Karpas-422 (cell line): ENCODE results near the gene LBHD2. TPM values are rescaled to one million over a fixed set of nuclear protein-coding genes. Genes with fewer than 3 reads are reported as not detected.
"Not testable (repeated sequence)": the region's sequence is repeated elsewhere in the genome, so short reads cannot be mapped to it uniquely, and the experiment has no call there.

Experiments
- DNase-seq: peaks from one replicate; pipeline ENCODE4 v3.0.0-alpha.2; 2015
- H2AFZ ChIP-seq: fragments of 200-600 bp; sonication (generic); 2 replicates; pipeline ENCODE4 v1.6.1; 2014; ENCODE audit warnings: antibody characterized with exemption, low read length, mixed read lengths
- H3K27ac ChIP-seq: fragments of 200-600 bp; sonication (generic); 2 replicates; pipeline ENCODE4 v1.5.1; 2014; ENCODE audit warnings: mild to moderate bottlenecking, low read length, moderate library complexity
- H3K27me3 ChIP-seq: fragments of 200-600 bp; sonication (generic); 2 replicates; pipeline ENCODE4 v1.6.1; 2014; ENCODE audit warnings: low read length, mixed read lengths
- H3K36me3 ChIP-seq: fragments of 200-600 bp; sonication (generic); 2 replicates; pipeline ENCODE4 v1.6.1; 2014; ENCODE audit warnings: low read length, mixed read lengths; ENCODE audit not compliant: insufficient read depth
- H3K4me1 ChIP-seq: fragments of 200-600 bp; sonication (generic); 2 replicates; pipeline ENCODE4 v1.6.1; 2014; ENCODE audit warnings: mild to moderate bottlenecking, low read length, mixed read lengths
- H3K4me2 ChIP-seq: fragments of 200-600 bp; sonication (generic); 2 replicates; pipeline ENCODE4 v1.6.1; 2014; ENCODE audit warnings: low read length, low read depth, mild to moderate bottlenecking; ENCODE audit not compliant: poor library complexity, severe bottlenecking
- H3K4me3 ChIP-seq: fragments of 200-600 bp; sonication (generic); 2 replicates; pipeline ENCODE4 v1.5.1; 2014; ENCODE audit warnings: mild to moderate bottlenecking, antibody characterized with exemption, low read length, mixed read lengths
- H3K79me2 ChIP-seq: fragments of 200-600 bp; sonication (generic); 2 replicates; pipeline ENCODE4 v1.6.1; 2014; ENCODE audit warnings: mild to moderate bottlenecking, low read length, mixed read lengths
- H3K9ac ChIP-seq: fragments of 200-600 bp; sonication (generic); 2 replicates; pipeline ENCODE4 v1.6.0; 2014; ENCODE audit warnings: low read length
- H3K9me2 ChIP-seq: fragments of 200-600 bp; sonication (generic), shearing (Covaris generic); replicated peaks from 2 replicates; pipeline ENCODE4 v1.6.0; 2014; ENCODE audit warnings: mild to moderate bottlenecking, low read length, moderate library complexity; ENCODE audit not compliant: insufficient read depth
- H3K9me3 ChIP-seq: fragments of 300-700, 200-600 bp; sonication (generic); 2 replicates; pipeline ENCODE4 v1.6.1; 2014; ENCODE audit warnings: low read length, mixed read lengths
- H4K20me1 ChIP-seq: fragments of 200-600 bp; sonication (generic); 2 replicates; pipeline ENCODE4 v1.6.1; 2014; ENCODE audit warnings: mild to moderate bottlenecking, antibody characterized with exemption, low read length, low read depth; ENCODE audit not compliant: insufficient read depth
- total RNA-seq: library from RNA; depleted of rRNA; stranded (reverse); fragments of >200 nt; shearing (Covaris generic); gene quantifications from 2 replicates; pipeline ENCODE4 v1.2.3, GENCODE V29; 2014; ENCODE audit warnings: low replicate concordance; rRNA removed

The LBHD2 gene
- total RNA-seq = not detected in 2 replicates

DNA sequence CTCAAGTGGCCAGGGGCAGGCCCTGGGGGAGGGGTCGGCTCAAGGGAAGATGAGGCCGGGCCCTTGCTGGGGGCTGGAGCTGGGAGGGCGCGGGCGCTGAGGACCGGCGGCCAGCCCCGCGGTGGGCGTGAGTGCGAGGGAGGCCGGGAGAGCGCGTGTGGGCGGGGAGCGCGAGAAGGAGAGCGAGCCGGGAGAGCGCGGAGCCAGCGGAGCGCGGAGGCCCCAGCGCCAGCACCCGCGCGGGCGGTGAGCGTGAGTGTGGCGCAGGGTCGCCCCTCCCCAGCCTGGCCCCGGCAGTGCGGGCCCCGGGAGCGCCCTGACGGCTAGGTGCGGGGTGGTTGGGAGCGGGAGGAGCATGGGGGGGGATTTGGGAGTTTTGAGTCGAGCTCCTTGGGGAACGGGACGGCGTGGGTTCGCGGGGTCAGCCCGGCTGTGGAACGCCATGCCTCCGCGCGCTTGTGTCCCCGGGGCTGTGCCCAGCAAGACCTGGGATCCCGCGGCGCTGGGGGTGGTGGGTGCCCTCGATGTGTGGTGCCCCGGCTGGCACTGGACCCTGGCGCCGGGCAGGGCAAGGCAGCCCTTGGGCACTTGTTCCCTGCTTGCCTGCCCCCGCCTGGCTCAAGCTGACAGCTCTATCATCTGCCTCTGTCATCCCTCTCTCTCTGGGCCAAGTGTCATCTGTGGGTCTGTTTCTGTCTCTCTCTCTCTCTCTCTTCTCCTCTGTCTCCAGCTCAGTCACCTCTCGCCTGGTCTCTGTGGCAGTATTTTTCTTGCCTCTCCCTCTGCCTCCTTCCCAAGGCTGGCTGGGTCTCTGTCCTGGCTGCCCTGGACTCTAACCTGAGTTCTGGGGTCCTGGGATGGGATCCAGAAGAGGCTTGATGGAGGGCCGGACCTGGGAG lies at the start of gene LBHD2:
Gene LBHD2, plus strand, starts transcription at position 190 of the 899 bp plus-strand sequence. CDS start 1,803 bp downstream, outside the sequence.
- no peaks in the 10 kb centered on the region for H3K9me2 ChIP-seq
- H3K4me3 ChIP-seq = no peak within 1 kb of the TSS
- no peak within 1 kb of the TSS for H3K4me2 ChIP-seq
- no peaks in the 10 kb centered on the region for H3K36me3 ChIP-seq
- H3K27ac ChIP-seq = no peak within 1 kb of the TSS
- no peak for DNase-seq
- no peak within 1 kb of the TSS for H3K9ac ChIP-seq
- no peaks in the 10 kb centered on the region for H3K79me2 ChIP-seq
- no peaks in the 10 kb centered on the region for H3K9me3 ChIP-seq
- no peaks in the 10 kb centered on the region for H4K20me1 ChIP-seq
- peaks cover 5% of the 10 kb centered on the region for H3K4me1 ChIP-seq
- no peaks in the 10 kb centered on the region for H3K27me3 ChIP-seq
- no peak within 1 kb of the TSS for H2AFZ ChIP-seq

DNA sequence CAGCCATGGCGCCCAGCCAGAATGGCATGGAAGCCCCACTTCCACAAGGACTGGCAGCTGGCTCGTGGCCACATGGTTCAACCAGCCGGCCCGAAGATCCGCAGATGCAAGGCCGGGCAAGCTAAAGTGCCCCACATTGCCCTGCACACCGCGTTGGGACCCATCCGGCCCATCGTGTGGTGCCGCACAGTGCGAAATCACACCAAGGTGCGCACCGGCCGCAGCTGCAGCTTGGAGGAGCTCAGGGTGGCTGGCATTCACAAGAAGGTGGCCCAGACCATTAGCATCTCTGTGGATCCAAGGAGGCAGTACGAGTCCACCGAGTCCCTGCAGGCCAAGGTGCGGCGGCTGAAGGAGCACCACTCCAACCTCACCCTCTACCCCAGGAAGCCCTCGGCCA lies 42.5 kb upstream of the LBHD2 start:
- Histone ChIP-seq H3K4me2 (no peak overlapping the region), H3K4me1 (peaks cover 10% of the 10 kb centered on the region), H3K9me2 (no peaks in the 10 kb centered on the region), H3K4me3 (no peak overlapping the region), H4K20me1 (no peaks in the 10 kb centered on the region), H3K27ac (no peak overlapping the region), H3K27me3 (no peaks in the 10 kb centered on the region), H2AFZ (no peak overlapping the region), H3K36me3 (no peaks in the 10 kb centered on the region), H3K79me2 (no peaks in the 10 kb centered on the region), H3K9ac (no peak overlapping the region), H3K9me3 (no peaks in the 10 kb centered on the region)
- no peak for DNase-seq

DNA sequence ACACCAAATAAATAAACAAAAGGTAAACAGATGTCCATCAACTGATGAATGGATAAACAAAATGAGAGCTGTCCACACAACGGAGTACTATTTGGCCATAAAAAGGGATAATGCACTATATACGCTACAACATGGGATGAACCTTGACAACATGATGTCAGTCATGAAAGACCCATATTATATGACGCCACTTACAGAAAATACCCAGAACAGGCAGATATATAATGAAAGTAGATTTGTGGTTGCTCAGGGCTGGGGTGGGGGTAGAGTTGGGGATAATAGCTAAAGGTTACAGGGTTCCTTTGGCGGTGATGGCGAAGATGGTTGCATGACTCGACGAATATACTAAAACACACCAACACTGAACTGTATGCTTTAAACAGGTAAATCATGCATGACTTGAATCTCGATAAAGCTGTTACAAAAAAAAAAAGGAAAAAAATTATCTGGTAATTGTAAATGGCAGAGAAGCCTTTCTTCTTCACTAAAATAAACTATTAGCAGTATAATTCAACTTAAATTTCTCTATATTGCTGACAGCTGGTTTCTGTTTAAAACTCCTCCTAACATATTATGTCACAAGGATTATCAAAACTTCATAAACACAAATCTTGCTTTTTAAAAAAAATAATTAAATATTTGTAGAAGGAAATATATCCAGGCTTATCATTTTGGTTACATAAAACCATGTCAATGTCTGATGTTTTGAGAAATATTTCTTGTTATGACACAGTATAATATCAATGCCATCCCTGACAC lies 40.6 kb upstream of the LBHD2 start:
- Histone ChIP-seq H3K9me3 (no peaks in the 10 kb centered on the region), H3K9ac (no peak overlapping the region), H3K4me1 (peaks cover 10% of the 10 kb centered on the region), H4K20me1 (no peaks in the 10 kb centered on the region), H3K79me2 (no peaks in the 10 kb centered on the region), H2AFZ (no peak overlapping the region), H3K4me2 (no peak overlapping the region), H3K27me3 (no peaks in the 10 kb centered on the region), H3K27ac (no peak overlapping the region), H3K4me3 (no peak overlapping the region), H3K36me3 (no peaks in the 10 kb centered on the region), H3K9me2 (no peaks in the 10 kb centered on the region)
- no peak for DNase-seq

DNA sequence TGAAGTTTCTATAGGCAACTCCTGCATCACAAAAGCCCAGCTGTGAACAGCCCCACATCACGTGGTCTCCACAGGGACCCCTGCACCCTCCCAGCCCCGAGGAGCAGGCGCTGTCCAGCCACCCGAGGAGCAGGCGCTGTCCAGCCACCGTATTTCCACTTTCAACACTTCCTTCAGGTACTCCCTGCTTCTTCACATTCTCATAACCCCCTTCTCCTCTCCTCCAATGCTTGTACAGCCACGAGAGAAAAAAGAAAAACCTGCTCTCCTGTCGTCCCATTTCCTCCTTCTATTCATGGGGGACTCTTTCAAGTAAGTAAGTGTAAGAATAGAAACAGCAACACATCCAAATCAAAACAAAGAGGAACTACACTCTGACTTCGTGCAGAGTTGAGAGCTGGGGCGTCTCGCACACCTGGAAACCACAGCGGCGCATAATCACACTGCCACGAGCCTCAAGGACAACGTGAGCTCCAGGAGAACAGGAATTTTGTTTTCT lies 38.6 kb upstream of the LBHD2 start:
- peak; percentile 62 for DNase-seq
- no peaks in the 10 kb centered on the region for H3K27me3 ChIP-seq
- H3K4me2 ChIP-seq = peak overlapping the region; percentile 58
- H3K9ac ChIP-seq = no peak overlapping the region
- H3K4me1 ChIP-seq = peaks cover 10% of the 10 kb centered on the region
- H3K27ac ChIP-seq = no peak overlapping the region
- no peaks in the 10 kb centered on the region for H4K20me1 ChIP-seq
- H3K36me3 ChIP-seq = no peaks in the 10 kb centered on the region
- H3K4me3 ChIP-seq = peak overlapping the region; percentile 21; the same call in 1 of the 2 replicates
- H3K9me2 ChIP-seq = no peaks in the 10 kb centered on the region
- H3K9me3 ChIP-seq = no peaks in the 10 kb centered on the region
- no peak overlapping the region for H2AFZ ChIP-seq
- no peaks in the 10 kb centered on the region for H3K79me2 ChIP-seq

DNA sequence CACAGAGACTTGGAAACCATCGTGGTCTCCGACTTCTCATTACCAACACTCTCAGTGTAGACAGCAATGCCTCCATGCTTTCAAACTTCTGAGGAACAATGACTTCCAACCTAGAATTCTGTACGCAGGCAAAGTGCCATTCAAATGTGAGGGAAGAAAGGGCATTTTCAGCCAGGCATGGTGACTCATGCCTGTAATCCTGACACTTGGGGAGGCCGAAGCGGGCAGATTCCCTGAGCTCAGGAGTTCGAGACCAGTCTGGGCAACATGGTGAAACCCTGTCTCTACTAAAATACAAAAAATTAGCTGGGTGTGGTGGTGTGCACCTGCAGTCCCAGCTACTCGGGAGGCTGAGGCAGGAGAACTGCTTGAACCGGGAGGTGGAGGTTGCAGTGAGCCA lies 36.6 kb upstream of the LBHD2 start:
- peaks cover 14% of the 10 kb centered on the region for H3K4me1 ChIP-seq
- not testable (repeated sequence) for H2AFZ ChIP-seq, H3K36me3 ChIP-seq, H3K9me2 ChIP-seq, H3K27me3 ChIP-seq, H3K9me3 ChIP-seq, DNase-seq, H3K79me2 ChIP-seq, H3K4me3 ChIP-seq, H3K27ac ChIP-seq, H4K20me1 ChIP-seq, H3K4me2 ChIP-seq, H3K9ac ChIP-seq

DNA sequence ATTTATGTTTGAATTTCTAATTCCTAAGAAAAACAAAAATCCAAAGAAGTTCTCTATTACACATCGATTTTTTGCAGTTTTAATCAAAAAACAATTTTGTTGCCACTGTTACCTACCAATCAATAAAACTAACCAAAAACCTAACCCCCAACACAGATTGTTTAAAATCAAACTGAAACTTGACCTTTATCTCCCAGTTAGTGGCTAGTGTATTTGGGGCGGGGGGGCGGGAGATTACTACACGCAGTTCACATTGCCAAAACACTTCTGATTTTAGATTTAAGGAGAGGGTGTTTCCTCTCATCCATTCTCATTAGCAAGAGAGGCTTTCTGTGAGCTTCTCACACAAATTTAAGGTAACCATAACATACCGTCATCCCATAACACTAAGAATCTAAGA lies 33.1 kb upstream of the LBHD2 start:
- Histone ChIP-seq H3K4me3 (no peak overlapping the region), H3K79me2 (no peaks in the 10 kb centered on the region), H4K20me1 (no peaks in the 10 kb centered on the region)

DNA sequence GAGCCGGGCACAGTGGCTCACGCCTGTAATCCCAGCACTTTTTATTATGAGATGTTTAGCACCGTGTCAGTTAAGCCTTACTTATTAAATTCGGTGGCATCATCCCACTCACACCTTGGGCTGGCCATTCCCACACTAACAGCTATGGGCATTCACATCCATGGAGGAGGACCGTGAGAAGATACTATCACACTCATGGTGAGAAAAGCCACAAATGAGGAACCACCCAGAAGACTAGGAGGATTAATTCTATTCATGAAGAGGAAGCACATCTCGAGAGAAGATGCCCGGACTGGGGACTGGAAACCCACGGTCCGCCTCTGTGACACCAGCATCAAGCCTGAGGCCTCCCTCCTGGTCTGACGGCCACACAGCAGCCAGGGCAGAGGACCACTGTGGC lies 31.6 kb upstream of the LBHD2 start:
- no peaks in the 10 kb centered on the region for H4K20me1 ChIP-seq
- DNase-seq = peak; percentile 67
- peaks cover 6% of the 10 kb centered on the region; the same call in 1 of the 2 replicates for H3K4me1 ChIP-seq
- H3K9ac ChIP-seq = no peak overlapping the region
- no peak overlapping the region for H3K27ac ChIP-seq
- no peaks in the 10 kb centered on the region for H3K27me3 ChIP-seq
- H3K4me2 ChIP-seq = no peak overlapping the region
- H3K79me2 ChIP-seq = no peaks in the 10 kb centered on the region
- H2AFZ ChIP-seq = no peak overlapping the region
- no peak overlapping the region for H3K4me3 ChIP-seq
- no peaks in the 10 kb centered on the region for H3K36me3 ChIP-seq
- no peaks in the 10 kb centered on the region for H3K9me2 ChIP-seq
- no peaks in the 10 kb centered on the region for H3K9me3 ChIP-seq

More for the DNA sequence above, 33.1 kb upstream of the LBHD2 start:
- no peaks in the 10 kb centered on the region for H3K9me3 ChIP-seq
- H3K27me3 ChIP-seq = no peaks in the 10 kb centered on the region
- H3K9me2 ChIP-seq = no peaks in the 10 kb centered on the region
- no peaks in the 10 kb centered on the region for H3K36me3 ChIP-seq
- DNase-seq = no peak
- H2AFZ ChIP-seq = no peak overlapping the region
- no peak overlapping the region for H3K4me2 ChIP-seq
- no peak overlapping the region for H3K9ac ChIP-seq
- no peak overlapping the region for H3K27ac ChIP-seq
- H3K4me1 ChIP-seq = peaks cover 6% of the 10 kb centered on the region; the same call in 1 of the 2 replicates

DNA sequence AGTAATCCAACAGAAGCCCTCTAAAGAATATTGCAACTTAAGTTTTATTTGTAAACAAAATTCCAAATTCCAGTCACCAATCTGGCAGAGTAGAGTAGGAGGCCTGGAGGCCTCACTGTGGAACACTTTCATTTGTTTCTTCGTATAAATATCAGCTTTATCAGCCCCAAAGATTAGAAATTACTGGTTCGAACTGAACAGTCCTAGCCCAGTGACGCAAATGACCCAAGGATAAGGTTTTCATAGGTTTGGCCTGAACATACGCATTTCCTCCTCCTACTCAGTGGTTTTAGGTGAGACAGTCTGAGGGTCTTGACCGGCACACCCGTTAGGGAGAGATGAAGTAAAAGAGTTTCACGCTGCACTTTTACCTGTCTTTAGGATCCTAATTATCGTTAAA lies 28.3 kb upstream of the LBHD2 start:
- Histone ChIP-seq H3K4me2 (no peak overlapping the region), H3K9ac (no peak overlapping the region), H3K4me3 (no peak overlapping the region), H3K4me1 (peaks cover 9% of the 10 kb centered on the region; the same call in 1 of the 2 replicates), H3K27ac (no peak overlapping the region), H3K9me3 (no peaks in the 10 kb centered on the region), H3K36me3 (no peaks in the 10 kb centered on the region), H2AFZ (no peak overlapping the region), H3K79me2 (no peaks in the 10 kb centered on the region), H3K27me3 (no peaks in the 10 kb centered on the region), H3K9me2 (no peaks in the 10 kb centered on the region), H4K20me1 (no peaks in the 10 kb centered on the region)
- no peak for DNase-seq
